ENCODE results near the gene TRHDE.

Gene TRHDE

DNA sequence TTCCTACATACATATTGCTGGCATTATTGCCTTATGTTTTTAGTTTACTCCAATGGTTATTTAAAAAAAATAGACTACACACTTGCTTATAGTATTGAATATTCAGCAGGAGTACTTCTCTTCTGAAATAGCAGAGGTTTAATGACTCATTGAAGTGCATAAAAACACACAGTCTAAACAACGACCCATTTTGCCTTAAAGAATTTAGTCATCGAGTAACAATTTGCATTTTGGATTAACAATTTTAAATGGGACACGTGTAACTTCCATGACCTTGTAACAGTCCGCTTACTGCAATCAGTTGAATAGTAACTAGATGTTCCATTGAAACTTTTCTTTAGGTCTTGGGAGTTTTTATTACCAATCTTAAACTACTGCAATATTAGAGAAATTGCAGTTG is 9.0 kb downstream of the TRHDE start:
- TF ChIP-seq, protein P1, sequence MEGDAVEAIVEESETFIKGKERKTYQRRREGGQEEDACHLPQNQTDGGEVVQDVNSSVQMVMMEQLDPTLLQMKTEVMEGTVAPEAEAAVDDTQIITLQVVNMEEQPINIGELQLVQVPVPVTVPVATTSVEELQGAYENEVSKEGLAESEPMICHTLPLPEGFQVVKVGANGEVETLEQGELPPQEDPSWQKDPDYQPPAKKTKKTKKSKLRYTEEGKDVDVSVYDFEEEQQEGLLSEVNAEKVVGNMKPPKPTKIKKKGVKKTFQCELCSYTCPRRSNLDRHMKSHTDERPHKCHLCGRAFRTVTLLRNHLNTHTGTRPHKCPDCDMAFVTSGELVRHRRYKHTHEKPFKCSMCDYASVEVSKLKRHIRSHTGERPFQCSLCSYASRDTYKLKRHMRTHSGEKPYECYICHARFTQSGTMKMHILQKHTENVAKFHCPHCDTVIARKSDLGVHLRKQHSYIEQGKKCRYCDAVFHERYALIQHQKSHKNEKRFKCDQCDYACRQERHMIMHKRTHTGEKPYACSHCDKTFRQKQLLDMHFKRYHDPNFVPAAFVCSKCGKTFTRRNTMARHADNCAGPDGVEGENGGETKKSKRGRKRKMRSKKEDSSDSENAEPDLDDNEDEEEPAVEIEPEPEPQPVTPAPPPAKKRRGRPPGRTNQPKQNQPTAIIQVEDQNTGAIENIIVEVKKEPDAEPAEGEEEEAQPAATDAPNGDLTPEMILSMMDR (IDR thresholded peaks at IDR 0.05; ENCODE audit: low read depth, low read length): no peak
- no peak for TF ChIP-seq EZH2phosphoT487 (IDR thresholded peaks at IDR 0.05; ENCODE audit: low read depth)
- H3K4me3 ChIP-seq (ENCODE audit: low read length): no peak overlapping the region
- H4K20me1 ChIP-seq (ENCODE audit: insufficient read depth, low read length): no peaks in the 10 kb centered on the region
- no peaks in the 10 kb centered on the region for H3K4me1 ChIP-seq (ENCODE audit: low read length)
- H3K4me2 ChIP-seq (ENCODE audit: low read length): no peak overlapping the region
- no peak overlapping the region for H2AFZ ChIP-seq (ENCODE audit: low read depth, low read length)
- H3K9me3 ChIP-seq (ENCODE audit: insufficient read depth, low read length): no peaks in the 10 kb centered on the region
- no peaks in the 10 kb centered on the region for H3K79me2 ChIP-seq (ENCODE audit: low read length)
- no peak overlapping the region for H3K9ac ChIP-seq (ENCODE audit: low read length)
- no peaks in the 10 kb centered on the region for H3K36me3 ChIP-seq (replicated peaks; ENCODE audit: low read depth, low read length)
- no peaks in the 10 kb centered on the region for H3K27me3 ChIP-seq (ENCODE audit: low read depth, low read length)
- no peak overlapping the region for H3K27ac ChIP-seq (ENCODE audit: low read length)

GRCh38 chr12:72282721-72283120 is 10.6 kb downstream of the TRHDE start:
- no peaks in the 10 kb centered on the region for H3K27me3 ChIP-seq (ENCODE audit: low read depth, low read length)
- H3K4me2 ChIP-seq (ENCODE audit: low read length): no peak overlapping the region
- H3K36me3 ChIP-seq (replicated peaks; ENCODE audit: low read depth, low read length): no peaks in the 10 kb centered on the region
- H2AFZ ChIP-seq (ENCODE audit: low read depth, low read length): no peak overlapping the region
- H4K20me1 ChIP-seq (ENCODE audit: insufficient read depth, low read length): no peaks in the 10 kb centered on the region
- no peaks in the 10 kb centered on the region for H3K79me2 ChIP-seq (ENCODE audit: low read length)
- no peak overlapping the region for H3K9ac ChIP-seq (ENCODE audit: low read length)
- no peak for TF ChIP-seq EZH2phosphoT487 (IDR thresholded peaks at IDR 0.05; ENCODE audit: low read depth)
- TF ChIP-seq, protein P1 (IDR thresholded peaks at IDR 0.05; ENCODE audit: low read depth, low read length): peak; percentile 45
- no peak overlapping the region for H3K4me3 ChIP-seq (ENCODE audit: low read length)
- no peaks in the 10 kb centered on the region for H3K9me3 ChIP-seq (ENCODE audit: insufficient read depth, low read length)
- H3K4me1 ChIP-seq (ENCODE audit: low read length): no peaks in the 10 kb centered on the region
- H3K27ac ChIP-seq (ENCODE audit: low read length): no peak overlapping the region

GRCh38 chr12:72285861-72286260 is 13.7 kb downstream of the TRHDE start:
- Histone ChIP-seq H3K9ac (ENCODE audit: low read length) (no peak overlapping the region), H3K9me3 (ENCODE audit: insufficient read depth, low read length) (no peaks in the 10 kb centered on the region), H3K79me2 (ENCODE audit: low read length) (no peaks in the 10 kb centered on the region), H3K4me1 (ENCODE audit: low read length) (no peaks in the 10 kb centered on the region), H3K4me2 (ENCODE audit: low read length) (no peak overlapping the region), H3K36me3 (replicated peaks; ENCODE audit: low read depth, low read length) (no peaks in the 10 kb centered on the region), H3K27me3 (ENCODE audit: low read depth, low read length) (no peaks in the 10 kb centered on the region), H3K4me3 (ENCODE audit: low read length) (no peak overlapping the region), H3K27ac (ENCODE audit: low read length) (no peak overlapping the region), H2AFZ (ENCODE audit: low read depth, low read length) (no peak overlapping the region), H4K20me1 (ENCODE audit: insufficient read depth, low read length) (no peaks in the 10 kb centered on the region)
- TF ChIP-seq, protein P1 (IDR thresholded peaks at IDR 0.05; ENCODE audit: low read depth, low read length): no peak
- no peak for TF ChIP-seq EZH2phosphoT487 (IDR thresholded peaks at IDR 0.05; ENCODE audit: low read depth)

DNA sequence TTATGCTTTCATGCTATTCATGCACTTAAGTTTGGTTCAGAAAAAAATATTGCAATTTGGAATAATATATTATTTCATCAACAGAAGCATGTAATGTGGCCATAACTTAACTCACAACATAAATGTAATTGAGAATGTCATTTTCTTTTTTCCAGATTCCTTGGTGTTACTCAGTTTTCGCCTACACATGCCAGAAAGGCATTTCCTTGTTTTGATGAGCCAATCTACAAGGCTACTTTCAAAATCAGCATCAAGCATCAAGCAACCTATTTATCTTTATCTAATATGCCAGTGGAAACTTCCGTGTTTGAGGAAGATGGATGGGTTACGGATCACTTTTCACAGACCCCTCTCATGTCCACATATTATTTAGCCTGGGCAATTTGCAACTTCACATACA is 14.4 kb downstream of the TRHDE start:
- H3K4me2 ChIP-seq (ENCODE audit: low read length): no peak overlapping the region
- H3K4me3 ChIP-seq (ENCODE audit: low read length): no peak overlapping the region
- H3K79me2 ChIP-seq (ENCODE audit: low read length): no peaks in the 10 kb centered on the region
- no peak overlapping the region for H3K27ac ChIP-seq (ENCODE audit: low read length)
- TF ChIP-seq, protein P1 (IDR thresholded peaks at IDR 0.05; ENCODE audit: low read depth, low read length): no peak
- no peak for TF ChIP-seq EZH2phosphoT487 (IDR thresholded peaks at IDR 0.05; ENCODE audit: low read depth)
- H3K9ac ChIP-seq (ENCODE audit: low read length): no peak overlapping the region
- no peak overlapping the region for H2AFZ ChIP-seq (ENCODE audit: low read depth, low read length)
- no peaks in the 10 kb centered on the region for H3K4me1 ChIP-seq (ENCODE audit: low read length)
- no peaks in the 10 kb centered on the region for H4K20me1 ChIP-seq (ENCODE audit: insufficient read depth, low read length)
- H3K9me3 ChIP-seq (ENCODE audit: insufficient read depth, low read length): no peaks in the 10 kb centered on the region
- no peaks in the 10 kb centered on the region for H3K36me3 ChIP-seq (replicated peaks; ENCODE audit: low read depth, low read length)
- no peaks in the 10 kb centered on the region for H3K27me3 ChIP-seq (ENCODE audit: low read depth, low read length)
